SJSA1 (cell line): Measurements from ENCODE around the gene TSHZ2. TPM values are rescaled to one million over a fixed set of nuclear protein-coding genes. Genes with fewer than 3 reads are reported as not detected.

Experiments used
- DNase-seq, 2 experiments: peaks; one replicate each; pipeline ENCODE4 v3.0.0-alpha.2; 2015 to 2020; ENCODE audit warnings: low spot score in 2 of 2, low read depth in 1 of 2
- H3K27ac ChIP-seq: fragments of 250-450 bp; sonication (Bioruptor Pico); 2 replicates; pipeline ENCODE4 v1.5.1; 2020; ENCODE audit warnings: mild to moderate bottlenecking, moderate library complexity
- H3K27me3 ChIP-seq: fragments of 250-450 bp; sonication (Bioruptor Pico); replicated peaks from 2 replicates; pipeline ENCODE4 v1.5.1; 2020; ENCODE audit warnings: mild to moderate bottlenecking, moderate library complexity
- H3K36me3 ChIP-seq: fragments of 250-450 bp; sonication (Bioruptor Pico); 2 replicates; pipeline ENCODE4 v1.5.1; 2020; ENCODE audit warnings: mild to moderate bottlenecking
- H3K4me1 ChIP-seq: fragments of 250-450 bp; sonication (Bioruptor Pico); replicated peaks from 2 replicates; pipeline ENCODE4 v1.6.1; 2021; ENCODE audit warnings: mild to moderate bottlenecking
- H3K4me3 ChIP-seq: fragments of 250-450 bp; sonication (Bioruptor Pico); 2 replicates; pipeline ENCODE4 v1.5.1; 2020; ENCODE audit warnings: mild to moderate bottlenecking
- H3K9me3 ChIP-seq: fragments of 250-450 bp; sonication (Bioruptor Pico); replicated peaks from 2 replicates; pipeline ENCODE4 v1.5.1; 2020; ENCODE audit warnings: mild to moderate bottlenecking
- total RNA-seq: library from RNA; depleted of rRNA; stranded (reverse); fragments of >200 nt; shearing (Covaris generic); gene quantifications from 2 replicates; pipeline ENCODE4 v1.2.3, GENCODE V29; 2014

Gene TSHZ2
- total RNA-seq, 1 experiment from 2014 or later, result not detected

DNA sequence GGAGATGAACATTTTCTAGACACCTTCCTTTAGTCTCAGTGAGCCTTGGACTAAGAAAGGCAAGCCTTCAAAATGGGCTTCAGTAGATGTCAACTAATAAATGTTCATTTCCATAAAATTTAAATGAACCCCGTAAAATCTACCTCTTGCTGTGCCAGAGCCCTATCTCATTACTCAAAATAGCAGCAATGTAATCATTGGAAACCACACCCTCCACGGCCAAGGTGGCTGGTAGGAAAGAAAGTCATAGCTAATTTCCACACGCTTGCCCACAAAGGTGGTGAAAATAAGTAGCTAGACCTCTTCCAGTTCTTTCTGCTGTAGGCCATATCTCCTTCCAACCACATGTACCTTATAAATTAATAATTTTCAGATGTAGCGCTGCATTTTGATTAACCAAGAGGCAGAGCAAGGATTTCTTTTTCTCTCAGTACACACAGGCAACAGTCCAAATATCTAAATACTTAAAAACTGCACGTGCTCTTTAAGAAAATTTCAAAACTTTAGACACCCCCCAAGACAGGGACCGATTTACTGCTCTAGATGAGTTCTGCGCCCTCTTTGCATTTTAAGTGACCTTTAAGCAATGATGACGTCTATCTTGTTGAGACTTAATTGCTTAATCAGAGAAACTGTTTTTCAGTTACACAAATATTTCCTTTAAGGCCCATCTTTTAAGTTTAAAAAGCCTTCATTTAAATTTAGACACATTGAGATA lies 330.7 kb downstream of the TSHZ2 start:
- no peak for DNase-seq
- H3K27ac ChIP-seq, result no peak overlapping the region

GRCh38 chr20:53303413-53303760 lies 331.2 kb downstream of the TSHZ2 start:
- Histone ChIP-seq H3K9me3 (no peaks in the 10 kb centered on the region; the same call in 1 of the 2 replicates), H3K36me3 (no peaks in the 10 kb centered on the region), H3K27ac (no peak overlapping the region), H3K4me3 (no peak overlapping the region), H3K4me1 (no peaks in the 10 kb centered on the region), H3K27me3 (peaks cover 30% of the 10 kb centered on the region)
- DNase-seq, result no peak

More for the DNA sequence above, 330.7 kb downstream of the TSHZ2 start:
- H3K27me3 ChIP-seq, result peaks cover 28% of the 10 kb centered on the region
- no peaks in the 10 kb centered on the region for H3K36me3 ChIP-seq
- no peaks in the 10 kb centered on the region; the same call in 1 of the 2 replicates for H3K9me3 ChIP-seq
- no peak overlapping the region for H3K4me3 ChIP-seq
- no peaks in the 10 kb centered on the region for H3K4me1 ChIP-seq

- Histone ChIP-seq H3K27me3 (peaks cover 23% of the 10 kb centered on the region), H3K27ac (no peak overlapping the region), H3K4me3 (no peak overlapping the region), H3K9me3 (no peaks in the 10 kb centered on the region; the same call in 1 of the 2 replicates), H3K36me3 (no peaks in the 10 kb centered on the region), H3K4me1 (no peaks in the 10 kb centered on the region)
- DNase-seq, result no peak
Measured at GRCh38 chr20:53304146-53304545, 332.0 kb downstream of the TSHZ2 start.

DNA sequence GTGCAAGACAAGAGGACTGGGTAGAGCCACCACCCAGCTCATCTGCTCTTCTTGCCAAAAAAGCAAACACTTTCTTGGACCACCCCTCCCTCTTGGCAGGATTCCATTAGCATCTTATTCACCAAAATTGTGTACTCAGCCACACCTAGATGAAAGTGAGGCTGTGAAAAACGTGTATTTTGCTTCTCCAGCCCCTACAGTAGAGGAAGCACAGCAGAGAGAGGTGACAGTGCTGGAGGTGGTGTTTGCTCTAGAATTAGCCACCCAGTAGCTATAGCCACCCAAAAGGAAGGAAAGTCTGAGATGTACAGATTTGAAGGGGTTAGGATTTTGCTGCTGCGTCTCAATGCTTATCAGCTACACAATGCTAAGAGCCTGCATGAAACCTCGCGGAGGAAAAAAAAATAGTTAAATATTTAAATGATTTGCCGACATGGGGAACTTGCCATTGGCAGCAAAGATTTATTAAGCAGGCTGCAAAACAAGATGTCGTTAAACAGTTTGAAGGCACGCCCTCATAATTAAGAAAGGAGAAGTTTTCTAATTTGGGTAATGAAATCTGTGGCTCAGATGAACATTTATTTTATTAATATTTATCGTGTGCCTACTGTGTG lies 334.1 kb downstream of the TSHZ2 start:
- DNase-seq, result no peak
- Histone ChIP-seq H3K36me3 (no peaks in the 10 kb centered on the region), H3K4me3 (no peak overlapping the region), H3K27ac (no peak overlapping the region), H3K9me3 (no peaks in the 10 kb centered on the region; the same call in none of the 2 replicates), H3K4me1 (no peaks in the 10 kb centered on the region), H3K27me3 (peaks cover 19% of the 10 kb centered on the region)

GRCh38 chr20:53307964-53308597 lies 335.9 kb downstream of the TSHZ2 start:
- no peak for DNase-seq
- H3K27me3 ChIP-seq, result peaks cover 15% of the 10 kb centered on the region
- H3K27ac ChIP-seq, result no peak overlapping the region
- H3K4me1 ChIP-seq, result no peaks in the 10 kb centered on the region
- no peaks in the 10 kb centered on the region for H3K36me3 ChIP-seq
- no peaks in the 10 kb centered on the region; the same call in none of the 2 replicates for H3K9me3 ChIP-seq
- no peak overlapping the region for H3K4me3 ChIP-seq

DNA sequence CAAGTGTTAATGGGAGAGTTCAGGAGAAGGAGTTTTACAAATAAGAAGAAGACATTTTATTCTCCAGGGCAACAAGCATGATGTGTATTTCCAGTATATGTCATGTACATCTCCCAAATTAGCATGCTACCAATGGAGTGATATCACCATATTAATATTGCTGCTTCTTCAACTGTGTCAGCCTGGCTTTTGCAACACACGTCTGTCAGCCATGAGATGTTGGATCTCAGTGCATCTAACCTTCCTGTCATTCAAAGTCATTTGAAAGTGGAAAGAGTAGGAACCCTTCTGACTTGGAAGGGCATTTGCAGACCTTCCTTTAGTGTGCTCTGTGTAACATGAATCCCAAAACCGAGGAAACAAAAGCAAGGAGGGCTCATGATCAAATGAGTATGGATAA lies 337.4 kb downstream of the TSHZ2 start:
- Histone ChIP-seq H3K36me3 (no peaks in the 10 kb centered on the region), H3K4me3 (no peak overlapping the region), H3K9me3 (no peaks in the 10 kb centered on the region; the same call in none of the 2 replicates), H3K4me1 (no peaks in the 10 kb centered on the region), H3K27ac (no peak overlapping the region), H3K27me3 (peaks cover 13% of the 10 kb centered on the region)
- no peak for DNase-seq

GRCh38 chr20:53312957-53313356 lies 340.8 kb downstream of the TSHZ2 start:
- H3K27ac ChIP-seq, result no peak overlapping the region
- no peaks in the 10 kb centered on the region for H3K4me1 ChIP-seq
- H3K27me3 ChIP-seq, result peaks cover 11% of the 10 kb centered on the region
- DNase-seq, result no peak
- no peaks in the 10 kb centered on the region; the same call in 1 of the 2 replicates for H3K9me3 ChIP-seq
- H3K4me3 ChIP-seq, result no peak overlapping the region
- no peaks in the 10 kb centered on the region for H3K36me3 ChIP-seq

DNA sequence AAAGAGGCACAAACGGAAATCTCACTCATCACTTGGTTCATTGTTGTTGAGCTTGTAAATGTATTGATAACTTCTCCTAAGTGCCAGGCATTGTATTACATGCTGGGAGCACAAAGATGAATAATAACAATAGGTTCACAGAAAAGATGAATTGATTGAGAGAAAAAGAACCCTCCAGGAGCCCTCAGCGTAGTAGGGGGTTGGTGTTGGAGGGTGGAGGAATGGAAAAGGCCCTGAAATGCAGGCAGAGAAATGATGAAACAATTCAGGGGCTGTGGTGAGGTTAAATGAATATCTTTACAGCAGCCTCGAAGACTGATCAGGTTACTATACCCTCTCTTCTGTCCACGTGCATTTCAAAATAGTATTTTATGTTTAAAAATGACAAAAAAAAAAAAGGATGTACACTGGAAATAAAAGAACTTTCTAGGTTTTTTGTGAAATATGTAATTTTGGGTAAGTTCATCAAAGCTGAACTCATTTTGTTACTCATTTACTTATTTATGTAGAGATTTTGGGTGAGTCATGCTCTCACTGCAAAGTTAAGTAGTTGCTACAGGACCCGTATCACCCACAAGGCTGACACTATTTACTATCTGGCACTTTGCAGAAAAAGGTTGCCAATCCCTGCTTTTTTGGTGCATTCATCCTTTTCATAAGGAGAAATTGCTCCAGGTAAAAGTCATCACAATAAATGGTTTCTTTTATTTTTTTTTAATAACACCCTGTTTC lies 344.2 kb downstream of the TSHZ2 start:
- Histone ChIP-seq H3K4me3 (no peak overlapping the region), H3K27me3 (peaks cover 3% of the 10 kb centered on the region), H3K36me3 (no peaks in the 10 kb centered on the region), H3K27ac (no peak overlapping the region), H3K9me3 (no peaks in the 10 kb centered on the region; the same call in 1 of the 2 replicates), H3K4me1 (no peaks in the 10 kb centered on the region)
- DNase-seq, result no peak

- peaks cover 3% of the 10 kb centered on the region for H3K27me3 ChIP-seq
- no peaks in the 10 kb centered on the region for H3K36me3 ChIP-seq
- H3K27ac ChIP-seq, result no peak overlapping the region
- DNase-seq, result no peak
- H3K4me3 ChIP-seq, result no peak overlapping the region
- no peaks in the 10 kb centered on the region; the same call in 1 of the 2 replicates for H3K9me3 ChIP-seq
- H3K4me1 ChIP-seq, result no peaks in the 10 kb centered on the region
Measured at GRCh38 chr20:53319200-53319599, 347.0 kb downstream of the TSHZ2 start.

DNA sequence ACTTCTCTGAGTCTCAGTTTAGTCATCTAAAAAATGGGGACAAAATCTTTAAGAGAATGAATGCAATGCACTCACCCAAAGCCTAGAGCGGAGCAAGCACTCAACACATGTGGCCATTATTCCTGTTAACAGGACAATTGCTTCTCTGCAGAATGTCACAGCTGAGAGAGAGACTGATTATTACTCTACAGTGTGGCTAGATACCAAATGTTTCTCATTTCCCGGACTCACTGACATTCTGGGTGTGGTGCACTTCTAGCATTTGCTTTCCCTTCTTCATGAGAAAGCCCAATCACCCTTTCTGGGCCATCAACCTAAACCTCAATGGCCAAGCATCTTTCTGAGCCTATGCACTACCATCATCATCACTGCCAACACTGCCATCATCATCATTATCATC lies 347.6 kb downstream of the TSHZ2 start:
- no peak overlapping the region for H3K27ac ChIP-seq

DNA sequence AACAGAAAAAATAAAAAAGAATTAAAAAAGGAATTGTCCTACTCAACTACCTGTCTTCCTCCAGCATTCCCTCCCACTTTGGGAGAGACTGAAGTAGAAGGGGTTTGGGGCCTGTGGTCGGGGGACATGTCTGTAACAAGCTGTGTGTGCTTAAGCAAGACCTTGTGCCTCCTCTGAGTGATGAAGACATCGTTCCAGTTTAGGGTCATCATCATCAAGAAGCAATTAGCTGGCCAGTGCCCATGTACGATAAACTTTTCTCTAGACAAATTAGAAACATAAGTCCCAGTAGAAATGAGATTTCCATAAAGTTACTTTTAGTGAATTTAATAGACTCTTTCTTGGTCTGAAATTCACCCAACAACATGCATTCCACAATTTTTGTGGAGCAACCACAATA lies 348.5 kb downstream of the TSHZ2 start:
- H3K27me3 ChIP-seq, result peaks cover 3% of the 10 kb centered on the region

More for the DNA sequence above, 347.6 kb downstream of the TSHZ2 start:
- Histone ChIP-seq H3K36me3 (no peaks in the 10 kb centered on the region), H3K27me3 (peaks cover 3% of the 10 kb centered on the region), H3K4me3 (no peak overlapping the region), H3K4me1 (no peaks in the 10 kb centered on the region), H3K9me3 (no peaks in the 10 kb centered on the region; the same call in 1 of the 2 replicates)
- DNase-seq, result no peak

DNA sequence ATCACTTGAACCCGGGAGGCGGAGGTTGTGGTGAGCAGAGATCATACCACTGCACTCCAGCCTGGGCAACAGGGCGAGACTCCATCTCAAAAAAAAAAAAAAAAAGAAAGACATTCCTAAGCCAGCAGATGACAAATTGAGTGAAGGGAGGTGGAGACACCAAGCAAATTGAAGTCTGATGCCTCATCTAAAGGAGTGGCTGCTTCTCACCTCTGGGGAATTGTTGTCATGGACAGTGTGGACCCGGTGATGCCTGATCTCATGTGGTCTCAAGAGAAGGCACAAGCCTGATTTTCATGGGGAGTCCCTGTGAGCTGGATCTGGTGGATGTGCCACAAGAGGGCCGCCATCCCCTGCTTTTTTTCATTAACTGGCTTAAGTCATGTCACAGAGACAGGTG lies 349.4 kb downstream of the TSHZ2 start:
- no peak for DNase-seq
- no peaks in the 10 kb centered on the region for H3K4me1 ChIP-seq
- H3K27me3 ChIP-seq, result peaks cover 3% of the 10 kb centered on the region
- H3K36me3 ChIP-seq, result no peaks in the 10 kb centered on the region
- no peak overlapping the region for H3K27ac ChIP-seq
- no peaks in the 10 kb centered on the region; the same call in 1 of the 2 replicates for H3K9me3 ChIP-seq
- no peak overlapping the region for H3K4me3 ChIP-seq

More for the DNA sequence above, 348.5 kb downstream of the TSHZ2 start:
- H3K36me3 ChIP-seq, result no peaks in the 10 kb centered on the region
- no peak overlapping the region for H3K4me3 ChIP-seq
- no peak overlapping the region for H3K27ac ChIP-seq
- H3K9me3 ChIP-seq, result no peaks in the 10 kb centered on the region; the same call in 1 of the 2 replicates
- no peak for DNase-seq
- no peaks in the 10 kb centered on the region for H3K4me1 ChIP-seq

- Histone ChIP-seq H3K36me3 (no peaks in the 10 kb centered on the region), H3K9me3 (no peaks in the 10 kb centered on the region; the same call in 1 of the 2 replicates), H3K4me1 (no peaks in the 10 kb centered on the region), H3K4me3 (no peak overlapping the region), H3K27me3 (no peaks in the 10 kb centered on the region), H3K27ac (no peak overlapping the region)
- DNase-seq, result no peak
Measured at GRCh38 chr20:53322651-53323050, 350.5 kb downstream of the TSHZ2 start.
